Choroid plexus epithelial cell (primary cell): ENCODE measurements around the gene TOP2A.

Experiments
- DNase-seq: peaks from one replicate; pipeline ENCODE4 v3.0.0-alpha.2; 2010; ENCODE audit warnings: low read depth
- H3K4me3 ChIP-seq: 2 replicates; pipeline ENCODE4 v1.5.1; 2011; ENCODE audit warnings: low read depth, mild to moderate bottlenecking, control low read depth, low read length, moderate library complexity
- CTCF ChIP-seq: conservative IDR thresholded peaks from 2 replicates; pipeline ENCODE4 v1.5.1; 2011; ENCODE audit warnings: low read depth, mild to moderate bottlenecking, control low read depth, inconsistent platforms, low read length, moderate library complexity

Gene TOP2A

GRCh38 chr17:40417609-40418427, at the start of gene TOP2A:
TOP2A (minus strand) TSS chr17:40417896; CDS start chr17:40417791, 105 bp downstream.
- peak; percentile 100 for DNase-seq
- peak within 1 kb of the TSS; percentile 90 for H3K4me3 ChIP-seq
- TF ChIP-seq CTCF = no peak

- peak; percentile 57 for DNase-seq
- H3K4me3 ChIP-seq = no peak overlapping the region
- TF ChIP-seq CTCF = no peak
Measured at GRCh38 chr17:40467281-40467867, 49.7 kb upstream of the TOP2A start.

- DNase-seq = peak; percentile 72
- H3K4me3 ChIP-seq = no peak overlapping the region
- no peak for TF ChIP-seq CTCF
Measured at GRCh38 chr17:40466298-40466971, 48.7 kb upstream of the TOP2A start.

GRCh38 chr17:40464392-40464855, 46.7 kb upstream of the TOP2A start:
- no peak overlapping the region for H3K4me3 ChIP-seq
- TF ChIP-seq CTCF = no peak
- peak; percentile 74 for DNase-seq

- TF ChIP-seq CTCF = no peak
- peak; percentile 73 for DNase-seq
- no peak overlapping the region for H3K4me3 ChIP-seq
Measured at GRCh38 chr17:40463122-40463550, 45.4 kb upstream of the TOP2A start.

- no peak for TF ChIP-seq CTCF
- H3K4me3 ChIP-seq = no peak overlapping the region
- peak; percentile 72 for DNase-seq
Measured at GRCh38 chr17:40462343-40463121, 44.8 kb upstream of the TOP2A start.
